Suprapubic skin (tissue), 4 donors: ENCODE results near the gene PXMP2. TPM values are rescaled to one million over a fixed set of nuclear protein-coding genes. Genes with fewer than 3 reads are reported as not detected.

Experiments used
- DNase-seq, 2 donors: peaks; one replicate each; pipeline ENCODE4 v3.0.0-alpha.2; 2019; ENCODE audit warnings: low spot score in 2 of 2
- H3K27ac ChIP-seq: fragments of 200-600 bp; sonication (generic); one replicate; pipeline ENCODE4 v1.5.1; 2019
- H3K27me3 ChIP-seq: fragments of 200-600 bp; sonication (generic); one replicate; pipeline ENCODE4 v1.5.1; 2019
- H3K36me3 ChIP-seq: fragments of 200-600 bp; sonication (generic); one replicate; pipeline ENCODE4 v1.5.1; 2019
- H3K4me1 ChIP-seq: fragments of 200-600 bp; sonication (generic); one replicate; pipeline ENCODE4 v1.5.1; 2019
- H3K4me3 ChIP-seq: fragments of 200-600 bp; sonication (generic); one replicate; pipeline ENCODE4 v1.5.1; 2019; ENCODE audit warnings: mild to moderate bottlenecking
- H3K9me3 ChIP-seq: fragments of 200-600 bp; sonication (generic); one replicate; pipeline ENCODE4 v1.5.1; 2019
- CTCF ChIP-seq, 2 donors: fragments of 200-600 bp in 1 of 2; fragments of 450-650 bp in 1 of 2; sonication (generic) in 1 of 2; IDR thresholded peaks; one replicate each; pipeline ENCODE4 v1.5.1; 2016 to 2019; ENCODE audit warnings: antibody characterized with exemption in 2 of 2, mild to moderate bottlenecking in 1 of 2, moderate library complexity in 1 of 2
- EP300 ChIP-seq: sonication (generic); formaldehyde crosslinking; IDR thresholded peaks from one replicate; pipeline ENCODE4 v1.6.1; 2017; ENCODE audit warnings: antibody characterized with exemption
- POLR2A ChIP-seq, 2 donors: fragments of 450-650 bp; IDR thresholded peaks; one replicate each; pipeline ENCODE4 v1.6.1; 2017; ENCODE audit warnings: antibody characterized with exemption in 2 of 2, mild to moderate bottlenecking in 2 of 2, moderate library complexity in 2 of 2
- POLR2AphosphoS5 ChIP-seq, 3 donors: sonication (generic); formaldehyde crosslinking; IDR thresholded peaks; one replicate each; pipeline ENCODE4 v1.6.1; 2017; ENCODE audit warnings: antibody characterized with exemption in 3 of 3
- WGBS: methylation state at CpG from one replicate; pipeline ENCODE4 v1.1.5; 2018; 5-methylcytosine and 5-hydroxymethylcytosine counted together
- total RNA-seq, 4 donors: library from RNA; depleted of rRNA; stranded (reverse); fragments of >200 nt; gene quantifications; one replicate each; pipeline ENCODE4 v1.1.0, GENCODE V29; 2016

Gene PXMP2
- total RNA-seq = 10 to 100 TPM in 3 of 4 donors, 1 to 10 TPM in 1; 10.0 to 30.0 (median 22.4) TPM

GRCh38 chr12:132687211-132688164 lies at the start of gene PXMP2, which contains the start of gene POLE:
Gene PXMP2, plus strand, starts transcription at chr12:132687587. Its CDS starts 84 bp downstream, at chr12:132687671.
Gene POLE, minus strand, starts transcription at chr12:132687342. Its CDS starts 27 bp downstream, at chr12:132687315.
- Histone ChIP-seq H3K9me3 (no peaks in the 10 kb centered on the region), H3K4me1 (peaks cover 14% of the 10 kb centered on the region)

GRCh38 chr12:132637811-132638210 lies 49.6 kb upstream of the PXMP2 start:
- H3K4me1 ChIP-seq = peaks cover 2% of the 10 kb centered on the region
- no peak overlapping the region for H3K4me3 ChIP-seq
- no peaks in the 10 kb centered on the region for H3K9me3 ChIP-seq
- peaks cover 83% of the 10 kb centered on the region for H3K36me3 ChIP-seq
- H3K27me3 ChIP-seq = no peaks in the 10 kb centered on the region
- WGBS = 95% methylated on average over 17 of the region's 18 CpGs
- TF ChIP-seq CTCF (IDR thresholded peaks at IDR 0.05) = no peak
- TF ChIP-seq POLR2AphosphoS5 (IDR thresholded peaks at IDR 0.05) = no peak
- no peak for TF ChIP-seq POLR2A (IDR thresholded peaks at IDR 0.05)
- TF ChIP-seq EP300 = no peak
- no peak for DNase-seq
- H3K27ac ChIP-seq = no peak overlapping the region

More at GRCh38 chr12:132687211-132688164, at the start of gene PXMP2, which contains the start of gene POLE:
- H3K4me3 ChIP-seq = peak within 1 kb of the TSS; percentile 97
- peak; percentile 97 for DNase-seq
- WGBS = 7% methylated on average over 8 of the region's 134 CpGs
- no peaks in the 10 kb centered on the region for H3K36me3 ChIP-seq
- peak within 1 kb of the TSS; percentile 60 for H3K27ac ChIP-seq
- no peaks in the 10 kb centered on the region for H3K27me3 ChIP-seq
- TF ChIP-seq EP300 = no peak
- peak in 1 of 3 donors; percentile 22 for TF ChIP-seq POLR2AphosphoS5 (IDR thresholded peaks at IDR 0.05)

- TF ChIP-seq EP300 (no peak), CTCF (IDR thresholded peaks at IDR 0.05) (peak in 1 of 2 donors; percentile 58)
- Histone ChIP-seq H3K27me3 (no peaks in the 10 kb centered on the region), H3K4me1 (peaks cover 2% of the 10 kb centered on the region), H3K36me3 (peaks cover 83% of the 10 kb centered on the region), H3K4me3 (no peak overlapping the region), H3K27ac (no peak overlapping the region), H3K9me3 (no peaks in the 10 kb centered on the region)
- DNase-seq = no peak
- 74% methylated on average over 22 of the region's 25 CpGs for WGBS
These were observed 48.6 kb upstream of the PXMP2 start for GRCh38 chr12:132638541-132639408.

GRCh38 chr12:132639956-132640520 lies 47.3 kb upstream of the PXMP2 start:
- H3K27ac ChIP-seq = no peak overlapping the region
- 84% methylated on average over 9 of the region's 12 CpGs for WGBS
- TF ChIP-seq EP300 (no peak), CTCF (IDR thresholded peaks at IDR 0.05) (no peak), POLR2A (IDR thresholded peaks at IDR 0.05) (no peak), POLR2AphosphoS5 (IDR thresholded peaks at IDR 0.05) (no peak)
- no peak overlapping the region for H3K4me3 ChIP-seq
- peaks cover 73% of the 10 kb centered on the region for H3K36me3 ChIP-seq
- no peaks in the 10 kb centered on the region for H3K9me3 ChIP-seq
- no peaks in the 10 kb centered on the region for H3K27me3 ChIP-seq
- peaks cover 2% of the 10 kb centered on the region for H3K4me1 ChIP-seq
- DNase-seq = no peak

GRCh38 chr12:132640936-132641335 lies 46.5 kb upstream of the PXMP2 start:
- H3K36me3 ChIP-seq = peaks cover 67% of the 10 kb centered on the region
- H3K27me3 ChIP-seq = no peaks in the 10 kb centered on the region
- no peak overlapping the region for H3K4me3 ChIP-seq
- DNase-seq = no peak
- no peak for TF ChIP-seq POLR2AphosphoS5 (IDR thresholded peaks at IDR 0.05)
- 92% methylated on average over 10 of the region's 10 CpGs for WGBS
- peaks cover 2% of the 10 kb centered on the region for H3K4me1 ChIP-seq
- no peak overlapping the region for H3K27ac ChIP-seq
- H3K9me3 ChIP-seq = no peaks in the 10 kb centered on the region
